ENCODE data around the gene MTX1.

- TF ChIP-seq EZH2 (IDR thresholded peaks at IDR 0.05) (no peak), CTCF (IDR thresholded peaks at IDR 0.05 in 2 of 3, conservative IDR thresholded peaks at IDR 0.05 in 1 of 3; ENCODE audit: borderline replicate concordance in 1 of 3, insufficient read depth in 1 of 3, low read depth in 2 of 3, low read length in 2 of 3) (no peak)
Measured at GRCh38 chr1:155210314-155211104, 2.0 kb downstream of the MTX1 start.
